ENCODE data around the gene FGD3. TPM values are rescaled to one million over a fixed set of nuclear protein-coding genes. Genes with fewer than 3 reads are reported as not detected.
"Not testable (repeated sequence)": the region's sequence is repeated elsewhere in the genome, so short reads cannot be mapped to it uniquely, and the experiment has no call there.

Gene FGD3
- total RNA-seq, 1 donor = not detected

DNA sequence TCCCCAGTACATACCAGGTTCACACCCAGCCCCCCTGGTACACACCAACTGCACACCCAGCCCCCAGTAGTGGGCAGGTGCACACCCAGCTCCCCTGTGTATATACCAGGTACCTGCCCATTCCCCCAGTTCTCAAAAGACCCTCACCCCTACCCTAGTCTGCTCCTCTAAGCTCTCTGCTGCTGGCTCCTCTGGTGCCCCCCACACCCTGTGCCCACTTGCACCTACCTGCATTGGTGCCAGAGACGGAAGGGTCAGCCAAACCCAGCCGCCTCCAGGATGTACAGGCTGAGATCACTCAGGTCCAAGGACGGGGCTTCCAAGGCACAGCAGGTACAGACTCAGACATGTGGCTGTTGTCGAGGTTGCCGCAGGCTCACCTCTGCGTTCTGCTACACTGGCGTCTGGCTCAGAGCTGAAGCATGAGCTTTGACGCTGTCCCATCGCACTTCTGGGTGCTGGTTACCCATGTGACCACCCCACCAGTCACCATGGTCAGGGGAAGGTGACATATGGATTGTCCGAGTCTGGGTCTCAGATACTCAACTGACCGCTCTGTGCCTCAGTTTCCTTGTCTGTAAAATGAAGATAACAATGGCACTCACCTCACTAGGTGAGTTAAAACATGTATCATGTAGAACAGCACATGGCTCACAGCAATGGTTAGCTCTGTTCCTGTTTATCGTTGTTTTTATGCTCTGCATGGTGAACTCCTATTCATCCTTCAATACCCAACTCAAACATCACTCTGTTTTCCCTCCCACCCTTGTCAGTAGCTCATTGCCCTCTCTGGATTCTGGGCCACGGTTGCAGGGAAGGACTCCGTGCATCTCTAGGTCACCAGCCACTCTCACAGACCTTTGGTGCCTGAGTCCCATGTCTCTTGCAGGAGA is 65.9 kb downstream of the FGD3 start:
- DNase-seq (ENCODE audit: low read depth) = no peak
- TF ChIP-seq, protein P1, sequence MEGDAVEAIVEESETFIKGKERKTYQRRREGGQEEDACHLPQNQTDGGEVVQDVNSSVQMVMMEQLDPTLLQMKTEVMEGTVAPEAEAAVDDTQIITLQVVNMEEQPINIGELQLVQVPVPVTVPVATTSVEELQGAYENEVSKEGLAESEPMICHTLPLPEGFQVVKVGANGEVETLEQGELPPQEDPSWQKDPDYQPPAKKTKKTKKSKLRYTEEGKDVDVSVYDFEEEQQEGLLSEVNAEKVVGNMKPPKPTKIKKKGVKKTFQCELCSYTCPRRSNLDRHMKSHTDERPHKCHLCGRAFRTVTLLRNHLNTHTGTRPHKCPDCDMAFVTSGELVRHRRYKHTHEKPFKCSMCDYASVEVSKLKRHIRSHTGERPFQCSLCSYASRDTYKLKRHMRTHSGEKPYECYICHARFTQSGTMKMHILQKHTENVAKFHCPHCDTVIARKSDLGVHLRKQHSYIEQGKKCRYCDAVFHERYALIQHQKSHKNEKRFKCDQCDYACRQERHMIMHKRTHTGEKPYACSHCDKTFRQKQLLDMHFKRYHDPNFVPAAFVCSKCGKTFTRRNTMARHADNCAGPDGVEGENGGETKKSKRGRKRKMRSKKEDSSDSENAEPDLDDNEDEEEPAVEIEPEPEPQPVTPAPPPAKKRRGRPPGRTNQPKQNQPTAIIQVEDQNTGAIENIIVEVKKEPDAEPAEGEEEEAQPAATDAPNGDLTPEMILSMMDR (IDR thresholded peaks at IDR 0.05; ENCODE audit: insufficient read depth, low read depth, low read length) = no peak
- no peak overlapping the region for H3K4me3 ChIP-seq (ENCODE audit: low read depth, low read length)

DNA sequence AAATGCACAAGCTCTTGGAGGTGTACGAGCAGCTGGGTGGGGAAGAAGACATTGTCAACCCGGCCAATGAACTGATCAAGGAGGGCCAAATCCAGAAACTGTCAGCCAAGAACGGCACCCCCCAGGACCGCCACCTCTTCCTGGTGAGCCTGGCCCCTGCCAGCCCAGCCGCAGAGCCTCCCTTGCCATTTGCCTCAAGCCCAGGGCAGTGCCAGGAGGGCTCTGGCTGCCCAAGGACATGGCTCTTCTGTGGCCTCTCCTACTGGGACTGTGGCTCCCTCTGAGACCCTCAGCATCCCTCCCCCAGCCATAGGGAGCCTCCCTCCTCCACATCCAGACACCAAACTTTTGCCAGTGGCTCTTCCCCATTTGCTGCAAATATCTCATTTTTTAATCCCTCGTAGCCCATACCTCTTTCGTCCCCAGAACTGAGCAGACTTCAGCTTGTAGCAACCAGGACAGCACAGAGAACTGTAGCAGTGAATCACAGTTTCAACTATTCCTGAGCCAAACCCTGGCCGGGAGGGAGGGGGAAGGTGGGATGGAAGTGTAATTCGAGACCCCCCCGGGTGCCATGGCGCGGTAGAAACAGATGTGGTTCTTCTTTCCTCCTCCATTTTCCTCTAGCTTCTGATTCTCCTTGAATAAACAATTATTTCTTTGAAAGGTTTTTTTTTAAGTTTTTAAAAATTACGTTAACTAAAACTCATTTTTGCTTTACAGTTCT is 66.7 kb downstream of the FGD3 start:
- no peak overlapping the region for H3K4me3 ChIP-seq (ENCODE audit: low read depth, low read length)
- DNase-seq (ENCODE audit: low read depth) = no peak
- TF ChIP-seq, protein P1 (IDR thresholded peaks at IDR 0.05; ENCODE audit: insufficient read depth, low read depth, low read length) = no peak

DNA sequence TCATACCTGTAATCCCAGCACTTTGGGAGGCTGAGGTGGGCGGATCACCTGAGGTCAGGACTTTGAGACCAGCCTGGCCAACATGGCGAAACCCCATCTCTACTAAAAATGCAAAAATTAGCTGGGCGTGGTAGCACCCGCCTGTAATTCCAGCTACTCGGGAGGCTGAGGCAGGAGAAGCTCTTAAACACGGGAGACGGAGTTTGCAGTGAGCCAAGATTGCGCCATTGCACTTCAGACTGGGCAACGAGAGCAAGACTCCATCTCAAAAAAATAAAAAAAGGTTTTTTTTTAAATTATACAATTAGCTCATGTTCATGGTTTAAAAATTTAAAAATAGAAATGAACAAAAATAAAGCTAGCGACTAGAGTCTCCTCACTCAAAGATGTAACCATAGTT is 67.9 kb downstream of the FGD3 start:
- not testable (repeated sequence) for H3K4me3 ChIP-seq (ENCODE audit: low read depth, low read length); DNase-seq (ENCODE audit: low read depth)

DNA sequence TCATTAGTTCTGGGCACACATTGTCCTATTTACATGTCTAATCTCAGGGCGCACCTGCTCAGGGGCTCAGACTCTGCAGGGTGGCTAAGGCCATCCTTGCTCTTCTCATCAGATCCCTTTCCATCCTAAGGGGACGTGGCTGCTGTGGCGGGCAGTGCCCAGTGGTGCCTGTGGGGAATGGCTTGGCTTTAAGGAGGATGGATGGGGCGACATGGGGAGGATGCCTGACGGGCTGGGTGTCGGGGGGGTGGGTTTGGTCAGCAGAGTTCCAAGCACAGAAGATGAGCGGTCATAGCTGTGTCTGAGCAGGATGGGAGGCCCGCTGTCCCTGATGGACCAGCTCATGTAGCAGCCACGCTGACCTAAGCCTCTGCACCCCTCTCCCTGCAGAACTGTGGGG is 70.3 kb downstream of the FGD3 start:
- no peak for DNase-seq (ENCODE audit: low read depth)
- TF ChIP-seq, protein P1 (IDR thresholded peaks at IDR 0.05; ENCODE audit: insufficient read depth, low read depth, low read length) = no peak
- H3K4me3 ChIP-seq (ENCODE audit: low read depth, low read length) = no peak overlapping the region

DNA sequence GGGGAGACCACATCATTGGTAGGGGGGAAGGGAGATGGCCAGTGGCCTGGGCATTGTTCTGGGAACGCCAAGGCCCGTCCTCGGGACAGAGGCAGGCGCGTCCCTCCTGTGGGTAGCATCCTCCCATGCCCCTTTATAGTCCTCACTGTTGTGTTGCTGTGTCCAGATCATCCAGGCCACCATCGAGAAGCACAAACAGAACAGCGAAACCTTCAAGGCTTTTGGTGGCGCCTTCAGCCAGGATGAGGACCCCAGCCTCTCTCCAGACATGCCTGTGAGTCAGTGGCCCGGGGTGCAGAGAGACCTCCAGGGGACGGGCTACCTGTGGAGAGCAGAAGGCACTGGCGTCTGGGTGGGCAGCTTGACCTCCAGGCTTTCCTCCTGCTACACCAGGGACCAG is 72.8 kb downstream of the FGD3 start:
- no peak overlapping the region for H3K4me3 ChIP-seq (ENCODE audit: low read depth, low read length)
- DNase-seq (ENCODE audit: low read depth) = no peak
- TF ChIP-seq, protein P1 (IDR thresholded peaks at IDR 0.05; ENCODE audit: insufficient read depth, low read depth, low read length) = no peak

DNA sequence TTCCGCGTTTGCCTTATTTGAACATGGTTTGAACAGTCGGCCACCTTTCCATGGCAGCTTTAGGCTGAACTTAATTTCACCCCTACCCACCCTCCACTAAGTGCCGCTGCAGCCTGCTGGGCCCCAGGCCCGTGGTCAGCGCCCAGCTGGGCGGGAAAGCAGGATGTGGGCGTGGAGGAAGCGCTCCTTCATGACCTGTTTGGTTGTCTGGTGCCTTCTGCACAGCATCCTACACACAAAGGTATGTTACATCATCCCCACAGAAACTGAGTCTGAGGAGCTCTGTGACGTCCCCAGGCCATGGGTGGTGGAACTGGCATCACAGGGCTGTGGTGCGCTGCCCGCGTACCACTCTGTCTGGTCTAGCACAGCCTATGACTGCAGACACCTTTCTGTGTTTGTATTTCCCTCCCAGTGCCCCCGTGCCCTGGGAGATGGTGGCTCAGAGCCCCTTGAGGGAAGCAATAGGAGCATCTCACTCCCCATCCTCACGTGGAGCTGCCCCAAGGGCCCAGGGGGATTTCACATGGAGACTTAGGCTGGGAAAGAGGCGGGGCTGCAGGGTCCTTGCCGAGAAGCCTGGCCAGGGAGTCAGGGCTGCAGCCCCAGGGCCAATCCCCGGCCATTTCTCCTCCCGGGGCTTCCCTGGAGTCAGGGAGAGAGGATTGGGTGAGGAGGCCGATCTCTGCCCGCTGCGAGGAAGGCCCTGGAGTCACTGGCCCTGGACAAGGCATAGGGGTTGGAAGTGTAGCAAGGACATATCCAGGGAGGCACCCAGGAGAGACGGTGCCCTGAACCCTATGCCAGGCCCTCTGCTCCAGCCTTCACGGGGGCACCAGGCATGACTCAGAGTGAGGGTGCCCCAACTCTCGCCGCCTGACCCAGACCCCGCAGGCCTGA is 73.7 kb downstream of the FGD3 start:
- TF ChIP-seq, protein P1 (IDR thresholded peaks at IDR 0.05; ENCODE audit: insufficient read depth, low read depth, low read length) = no peak
- H3K4me3 ChIP-seq (ENCODE audit: low read depth, low read length) = no peak overlapping the region
- DNase-seq (ENCODE audit: low read depth) = no peak

Measured in fibroblast of villous mesenchyme (primary cell).